ENCODE data around the gene TRMT10C. TPM values are rescaled to one million over a fixed set of nuclear protein-coding genes. Genes with fewer than 3 reads are reported as not detected.
"Not testable (repeated sequence)": the region's sequence is repeated elsewhere in the genome, so short reads cannot be mapped to it uniquely, and the experiment has no call there.

TRMT10C gene
- total and polyA plus RNA-seq, 12 donors = 10.4 to 81.3 (median 24.9) TPM

DNA sequence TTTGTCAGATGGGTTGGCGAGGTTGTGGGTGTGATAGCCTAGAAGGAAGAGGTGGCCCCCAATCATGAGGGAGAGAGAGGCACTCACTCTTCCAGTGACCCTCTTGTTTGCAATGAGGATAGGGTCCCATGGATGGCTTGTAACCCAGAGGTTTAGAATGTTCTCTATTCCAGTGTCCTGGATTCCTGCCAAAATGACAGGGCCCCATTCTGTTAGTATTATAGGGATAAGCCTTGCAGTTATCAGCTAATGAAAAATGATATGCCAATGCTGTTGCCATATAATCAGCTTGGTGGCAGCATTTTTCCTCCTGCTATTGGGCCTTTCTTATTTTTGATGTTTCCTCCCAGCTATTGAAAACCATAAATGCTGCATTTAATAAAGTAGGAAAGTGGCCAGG is 25.4 kb upstream of the TRMT10C start:
- Histone ChIP-seq H3K9me3 (replicated peaks in 1 of 3) (no peaks in the 10 kb centered on the region), H3K27ac (no peak overlapping the region), H3K4me3 (no peak overlapping the region), H3K27me3 (no peaks in the 10 kb centered on the region), H3K4me1 (replicated peaks in 1 of 2) (no peaks in the 10 kb centered on the region), H3K36me3 (replicated peaks in 1 of 2) (no peaks in the 10 kb centered on the region)
- TF ChIP-seq, protein P1, sequence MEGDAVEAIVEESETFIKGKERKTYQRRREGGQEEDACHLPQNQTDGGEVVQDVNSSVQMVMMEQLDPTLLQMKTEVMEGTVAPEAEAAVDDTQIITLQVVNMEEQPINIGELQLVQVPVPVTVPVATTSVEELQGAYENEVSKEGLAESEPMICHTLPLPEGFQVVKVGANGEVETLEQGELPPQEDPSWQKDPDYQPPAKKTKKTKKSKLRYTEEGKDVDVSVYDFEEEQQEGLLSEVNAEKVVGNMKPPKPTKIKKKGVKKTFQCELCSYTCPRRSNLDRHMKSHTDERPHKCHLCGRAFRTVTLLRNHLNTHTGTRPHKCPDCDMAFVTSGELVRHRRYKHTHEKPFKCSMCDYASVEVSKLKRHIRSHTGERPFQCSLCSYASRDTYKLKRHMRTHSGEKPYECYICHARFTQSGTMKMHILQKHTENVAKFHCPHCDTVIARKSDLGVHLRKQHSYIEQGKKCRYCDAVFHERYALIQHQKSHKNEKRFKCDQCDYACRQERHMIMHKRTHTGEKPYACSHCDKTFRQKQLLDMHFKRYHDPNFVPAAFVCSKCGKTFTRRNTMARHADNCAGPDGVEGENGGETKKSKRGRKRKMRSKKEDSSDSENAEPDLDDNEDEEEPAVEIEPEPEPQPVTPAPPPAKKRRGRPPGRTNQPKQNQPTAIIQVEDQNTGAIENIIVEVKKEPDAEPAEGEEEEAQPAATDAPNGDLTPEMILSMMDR (IDR thresholded peaks at IDR 0.05) = no peak
- no peak for TF ChIP-seq POLR2A (IDR thresholded peaks at IDR 0.05)
- DNase-seq = no peak
- intact Hi-C loops (cut with DNase I) = no loop called here
- 69 to 100% (median 88%) methylated on average over 1 of the region's 1 CpG for WGBS, 4 donors

DNA sequence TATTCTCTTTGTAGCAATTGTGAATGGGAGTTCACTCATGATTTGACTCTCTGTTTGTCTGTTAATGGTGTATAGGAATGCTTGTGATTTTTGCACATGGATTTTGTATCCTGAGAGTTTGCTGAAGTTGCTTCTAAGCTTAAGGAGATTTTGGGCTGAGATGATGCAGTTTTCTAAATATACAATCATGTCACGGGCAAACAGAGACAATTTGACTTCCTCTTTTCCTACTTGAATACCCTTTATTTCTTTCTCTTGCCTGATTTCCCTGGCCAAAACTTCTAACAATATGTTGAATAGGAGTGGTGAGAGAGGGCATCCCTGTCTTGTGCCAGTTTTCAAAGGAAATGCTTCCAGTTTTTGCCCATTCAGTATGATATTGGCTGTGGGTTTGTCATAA is 24.7 kb upstream of the TRMT10C start:
- H3K4me1 ChIP-seq (replicated peaks in 1 of 2); H3K9me3 ChIP-seq (replicated peaks in 1 of 3); intact Hi-C loops (cut with DNase I); H3K36me3 ChIP-seq (replicated peaks in 1 of 2); H3K27me3 ChIP-seq; H3K27ac ChIP-seq; H3K4me3 ChIP-seq; DNase-seq: not testable (repeated sequence)
- WGBS, 4 donors = 79 to 86% (median 80%) methylated on average over 1 of the region's 1 CpG

DNA sequence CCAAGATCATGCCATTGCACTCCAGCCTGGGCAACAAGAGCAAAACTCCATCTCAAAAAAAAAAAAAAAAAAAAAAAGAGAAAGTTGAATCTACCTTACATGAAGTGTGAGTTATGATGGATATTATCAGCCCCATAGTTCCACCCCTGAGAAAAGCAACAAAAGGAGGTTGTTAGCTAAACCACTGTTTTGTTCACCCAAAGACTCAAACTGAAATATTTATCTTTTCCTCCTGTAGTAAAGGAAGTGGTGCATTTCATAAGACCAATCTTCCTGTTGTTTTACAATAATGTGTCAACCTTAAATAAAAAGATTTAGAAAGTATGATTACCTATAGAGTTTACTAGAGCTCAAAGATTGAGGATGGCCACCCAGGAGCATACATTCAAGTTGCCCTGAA is 18.7 kb upstream of the TRMT10C start:
- Histone ChIP-seq H3K27ac (no peak overlapping the region), H3K27me3 (no peaks in the 10 kb centered on the region), H3K9me3 (replicated peaks in 1 of 3) (no peaks in the 10 kb centered on the region), H3K4me1 (replicated peaks in 1 of 2) (no peaks in the 10 kb centered on the region), H3K36me3 (replicated peaks in 1 of 2) (no peaks in the 10 kb centered on the region), H3K4me3 (no peak overlapping the region)
- DNase-seq = no peak
- TF ChIP-seq, protein P1 (IDR thresholded peaks at IDR 0.05) = no peak
- TF ChIP-seq POLR2A (IDR thresholded peaks at IDR 0.05) = no peak
- intact Hi-C loops (cut with DNase I) = no loop called here

GRCh38 chr3:101544161-101544850 is 17.4 kb upstream of the TRMT10C start:
- H3K4me1 ChIP-seq (replicated peaks in 1 of 2) = no peaks in the 10 kb centered on the region
- no peak overlapping the region for H3K27ac ChIP-seq
- no peak for DNase-seq
- no peaks in the 10 kb centered on the region for H3K27me3 ChIP-seq
- no peak overlapping the region for H3K4me3 ChIP-seq
- WGBS, 4 donors = 56 to 78% (median 68%) methylated on average over 1 of the region's 1 CpG
- no peak for TF ChIP-seq POLR2A (IDR thresholded peaks at IDR 0.05)
- TF ChIP-seq, protein P1 (IDR thresholded peaks at IDR 0.05) = no peak
- no peaks in the 10 kb centered on the region for H3K9me3 ChIP-seq (replicated peaks in 1 of 3)
- no peaks in the 10 kb centered on the region for H3K36me3 ChIP-seq (replicated peaks in 1 of 2)
- intact Hi-C loops (cut with DNase I) = no loop called here

GRCh38 chr3:101548527-101549105 is 13.1 kb upstream of the TRMT10C start:
- DNase-seq = no peak
- Histone ChIP-seq H3K27ac (no peak overlapping the region), H3K9me3 (replicated peaks in 1 of 3) (no peaks in the 10 kb centered on the region), H3K4me1 (replicated peaks in 1 of 2) (no peaks in the 10 kb centered on the region), H3K27me3 (no peaks in the 10 kb centered on the region), H3K4me3 (no peak overlapping the region), H3K36me3 (replicated peaks in 1 of 2) (no peaks in the 10 kb centered on the region)
- intact Hi-C loops (cut with DNase I) = no loop called here
- 77 to 83% (median 79%) methylated on average over 2 of the region's 2 CpGs for WGBS, 4 donors
- TF ChIP-seq POLR2A (IDR thresholded peaks at IDR 0.05) = no peak
- TF ChIP-seq, protein P1 (IDR thresholded peaks at IDR 0.05) = no peak

All from adrenal gland (tissue), 12 donors.